Measurements from ENCODE around the gene MAP4.

The MAP4 gene

GRCh38 chr3:47859956-47860605 is 156.1 kb downstream of the MAP4 start:
- DNase-seq = no peak

GRCh38 chr3:47857151-47857550 is 159.1 kb downstream of the MAP4 start:
- DNase-seq = no peak

GRCh38 chr3:47856669-47857068 is 159.5 kb downstream of the MAP4 start:
- no peak for DNase-seq

- no peak for DNase-seq
Observed at GRCh38 chr3:47855461-47856383, 160.5 kb downstream of the MAP4 start.

- no peak for DNase-seq
Observed at GRCh38 chr3:47854720-47855455, 161.3 kb downstream of the MAP4 start.

GRCh38 chr3:47854267-47854666 is 161.9 kb downstream of the MAP4 start:
- DNase-seq = no peak

- no peak for DNase-seq
Observed at GRCh38 chr3:47852604-47853602, 163.3 kb downstream of the MAP4 start.

- no peak for DNase-seq
Observed at GRCh38 chr3:47851888-47852603, 164.2 kb downstream of the MAP4 start.

- no peak for DNase-seq
Observed at GRCh38 chr3:47850564-47851410, 165.4 kb downstream of the MAP4 start.

GRCh38 chr3:47849699-47850563 is 166.3 kb downstream of the MAP4 start:
- DNase-seq = peak; percentile 30

GRCh38 chr3:47849186-47849698 is 167.0 kb downstream of the MAP4 start:
- no peak for DNase-seq

- no peak for DNase-seq
Observed at GRCh38 chr3:47848599-47849117, 167.6 kb downstream of the MAP4 start.

GRCh38 chr3:47847801-47848518 is 168.3 kb downstream of the MAP4 start:
- no peak for DNase-seq

- no peak for DNase-seq
Observed at GRCh38 chr3:47847260-47847659, 169.0 kb downstream of the MAP4 start.

- no peak for DNase-seq
Observed at GRCh38 chr3:47846880-47847248, 169.4 kb downstream of the MAP4 start.

GRCh38 chr3:47846186-47846879 is 169.9 kb downstream of the MAP4 start:
- no peak for DNase-seq

- no peak for DNase-seq
Observed at GRCh38 chr3:47841786-47842349, 174.3 kb downstream of the MAP4 start.
